ENCODE data around the gene CAT. TPM values are rescaled to one million over a fixed set of nuclear protein-coding genes. Genes with fewer than 3 reads are reported as not detected.

CAT gene
- total RNA-seq, 4 donors from 2014 or later: 81.0 to 213 (median 125) TPM

DNA sequence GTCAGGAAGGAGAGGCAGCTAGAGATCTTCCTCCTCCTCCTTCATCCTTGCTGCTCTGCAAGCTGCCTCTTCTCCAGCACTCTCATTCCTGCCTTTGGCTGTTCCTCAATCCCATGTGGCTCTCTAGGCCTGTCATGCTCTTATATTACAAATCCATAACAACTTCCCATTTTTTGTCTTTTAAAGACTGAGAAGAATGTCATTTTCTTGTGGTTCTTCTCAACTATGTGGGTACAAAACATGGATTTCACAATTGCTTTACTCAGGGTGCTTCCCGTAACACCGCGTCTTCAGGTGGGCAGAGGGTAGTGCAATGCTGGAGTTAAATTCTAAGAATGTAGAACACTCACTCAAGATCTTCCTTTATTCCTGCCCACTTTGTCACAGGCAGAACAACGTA, 6.8 kb upstream of the CAT start:
- no peak overlapping the region for H3K27ac ChIP-seq
- no peaks in the 10 kb centered on the region for H3K4me1 ChIP-seq
- no peaks in the 10 kb centered on the region for H3K27me3 ChIP-seq
- 71% methylated on average over 4 of the region's 4 CpGs; no CpG with 5 or more reads in 1 of the 2 donors for WGBS, 2 donors (ENCODE audit: low coverage in 1 of 2)
- H3K4me3 ChIP-seq: no peak overlapping the region
- no peak for ATAC-seq
- TF ChIP-seq POLR2AphosphoS5 (IDR thresholded peaks at IDR 0.05): no peak
- no peak for TF ChIP-seq EP300 (IDR thresholded peaks at IDR 0.05)
- no peak for TF ChIP-seq POLR2A (IDR thresholded peaks at IDR 0.05)
- TF ChIP-seq, protein P1, sequence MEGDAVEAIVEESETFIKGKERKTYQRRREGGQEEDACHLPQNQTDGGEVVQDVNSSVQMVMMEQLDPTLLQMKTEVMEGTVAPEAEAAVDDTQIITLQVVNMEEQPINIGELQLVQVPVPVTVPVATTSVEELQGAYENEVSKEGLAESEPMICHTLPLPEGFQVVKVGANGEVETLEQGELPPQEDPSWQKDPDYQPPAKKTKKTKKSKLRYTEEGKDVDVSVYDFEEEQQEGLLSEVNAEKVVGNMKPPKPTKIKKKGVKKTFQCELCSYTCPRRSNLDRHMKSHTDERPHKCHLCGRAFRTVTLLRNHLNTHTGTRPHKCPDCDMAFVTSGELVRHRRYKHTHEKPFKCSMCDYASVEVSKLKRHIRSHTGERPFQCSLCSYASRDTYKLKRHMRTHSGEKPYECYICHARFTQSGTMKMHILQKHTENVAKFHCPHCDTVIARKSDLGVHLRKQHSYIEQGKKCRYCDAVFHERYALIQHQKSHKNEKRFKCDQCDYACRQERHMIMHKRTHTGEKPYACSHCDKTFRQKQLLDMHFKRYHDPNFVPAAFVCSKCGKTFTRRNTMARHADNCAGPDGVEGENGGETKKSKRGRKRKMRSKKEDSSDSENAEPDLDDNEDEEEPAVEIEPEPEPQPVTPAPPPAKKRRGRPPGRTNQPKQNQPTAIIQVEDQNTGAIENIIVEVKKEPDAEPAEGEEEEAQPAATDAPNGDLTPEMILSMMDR (IDR thresholded peaks at IDR 0.05): no peak
- H3K9me3 ChIP-seq: no peaks in the 10 kb centered on the region
- H3K36me3 ChIP-seq: no peaks in the 10 kb centered on the region

DNA sequence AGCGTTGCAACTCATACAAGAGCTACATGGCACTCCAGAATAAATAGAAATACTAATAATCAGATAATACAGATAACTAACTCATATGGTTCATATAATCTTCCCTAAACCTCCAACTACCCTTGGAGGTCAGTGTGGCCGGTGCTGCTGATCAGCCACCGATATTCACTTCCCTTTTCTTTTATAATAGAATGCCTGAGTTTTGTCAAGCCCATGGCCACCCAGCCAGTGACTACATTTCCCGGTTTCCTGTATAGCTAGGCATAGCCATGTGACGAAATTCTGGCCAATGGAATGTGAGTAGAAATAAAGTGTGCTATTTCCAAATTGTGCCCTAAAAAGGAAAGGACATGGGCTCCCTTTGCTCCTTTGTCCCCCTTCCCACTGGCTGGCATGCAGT, 5.9 kb upstream of the CAT start:
- ATAC-seq: no peak
- H3K27ac ChIP-seq: no peak overlapping the region
- H3K27me3 ChIP-seq: no peaks in the 10 kb centered on the region
- no peaks in the 10 kb centered on the region for H3K36me3 ChIP-seq
- H3K4me3 ChIP-seq: no peak overlapping the region
- peaks cover 0 to 5% (median under 1%) of the 10 kb centered on the region in 3 donors for H3K4me1 ChIP-seq
- no peaks in the 10 kb centered on the region for H3K9me3 ChIP-seq
- TF ChIP-seq, protein P1 (IDR thresholded peaks at IDR 0.05): no peak
- no peak for TF ChIP-seq EP300 (IDR thresholded peaks at IDR 0.05)
- WGBS, 2 donors (ENCODE audit: low coverage in 1 of 2): 66 to 82% methylated on average over 4 to 5 of the region's 5 CpGs

DNA sequence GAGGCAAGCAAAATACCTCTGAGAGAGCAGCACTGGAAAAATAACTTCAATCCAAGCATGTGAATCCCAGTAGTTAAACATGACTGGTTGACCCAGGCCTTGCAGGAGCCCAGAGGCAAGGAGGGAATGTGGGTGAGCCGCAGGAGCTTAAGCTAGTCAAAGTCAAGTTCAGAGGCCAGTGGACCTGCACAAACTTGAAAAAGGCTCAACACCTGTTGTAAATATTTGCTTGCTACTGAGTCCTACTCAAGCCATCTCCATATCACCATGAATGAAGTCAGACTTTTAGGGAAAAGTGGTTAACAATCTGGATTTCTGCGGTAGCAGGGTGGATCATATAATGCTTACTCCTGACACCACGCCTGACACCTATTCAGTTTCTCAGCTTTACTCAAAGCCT, 4.8 kb upstream of the CAT start:
- Histone ChIP-seq H3K4me3 (no peak overlapping the region), H3K27me3 (no peaks in the 10 kb centered on the region), H3K36me3 (no peaks in the 10 kb centered on the region), H3K27ac (no peak overlapping the region), H3K4me1 (peaks cover 0 to 9% (median 3%) of the 10 kb centered on the region in 3 donors), H3K9me3 (no peaks in the 10 kb centered on the region)
- no peak for ATAC-seq
- TF ChIP-seq EP300 (IDR thresholded peaks at IDR 0.05) (no peak), POLR2AphosphoS5 (IDR thresholded peaks at IDR 0.05) (no peak), POLR2A (IDR thresholded peaks at IDR 0.05) (no peak)
- TF ChIP-seq, protein P1 (IDR thresholded peaks at IDR 0.05): no peak
- 66 to 94% methylated on average over 2 of the region's 3 CpGs for WGBS, 2 donors (ENCODE audit: low coverage in 1 of 2)

DNA sequence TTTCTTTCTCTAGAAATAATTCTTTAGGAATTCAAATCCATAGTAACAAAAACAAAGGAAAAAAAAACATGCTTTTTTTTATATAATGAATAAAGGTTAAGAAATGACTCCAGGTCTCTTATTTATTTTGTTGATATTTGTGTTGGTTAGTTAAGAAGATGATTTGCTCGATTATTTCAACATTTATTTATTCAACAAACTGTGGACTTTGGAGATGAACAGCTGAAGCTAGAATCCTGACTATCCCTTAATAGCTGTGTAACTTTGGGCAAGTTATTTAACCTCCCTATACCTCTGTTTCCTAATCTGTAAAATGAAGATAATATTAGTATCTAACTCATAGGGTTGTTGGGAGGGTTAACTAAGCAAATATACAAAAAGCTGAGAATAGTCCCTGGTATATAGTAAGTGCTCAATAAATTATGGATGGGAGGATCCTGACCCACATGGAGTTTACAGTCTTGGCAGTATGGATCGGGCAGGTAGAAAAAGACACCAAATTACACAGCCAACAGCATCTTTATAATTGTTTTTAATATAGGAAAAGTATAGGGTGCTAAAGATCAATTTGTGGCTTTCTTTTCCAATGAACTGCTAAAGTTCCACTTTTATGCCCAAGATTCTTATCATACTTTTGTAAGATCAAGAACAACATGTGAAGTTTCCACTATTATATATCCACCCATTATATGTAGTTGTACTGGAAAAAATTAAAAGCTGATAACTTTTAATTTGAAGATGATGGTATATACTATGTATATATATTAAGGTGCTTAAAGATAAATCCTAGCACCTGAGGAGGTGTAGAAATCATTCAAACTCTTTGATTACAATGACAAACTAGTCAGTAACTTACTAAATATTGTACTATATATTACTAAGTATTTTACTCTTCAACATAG, 1.3 kb upstream of the CAT start:
- TF ChIP-seq EP300 (IDR thresholded peaks at IDR 0.05) (no peak), POLR2AphosphoS5 (IDR thresholded peaks at IDR 0.05) (no peak), POLR2A (IDR thresholded peaks at IDR 0.05) (no peak)
- TF ChIP-seq, protein P1 (IDR thresholded peaks at IDR 0.05): no peak
- no peak for ATAC-seq
- WGBS, 2 donors (ENCODE audit: low coverage in 1 of 2): 93 to 96% methylated on average over 2 of the region's 2 CpGs
- no peaks in the 10 kb centered on the region for H3K36me3 ChIP-seq
- no peaks in the 10 kb centered on the region for H3K27me3 ChIP-seq
- peaks cover 4 to 41% (median 11%) of the 10 kb centered on the region in 3 donors for H3K4me1 ChIP-seq
- peak overlapping the region in 1 of 4 donors; percentile 92 for H3K27ac ChIP-seq
- H3K9me3 ChIP-seq: no peaks in the 10 kb centered on the region
- peak overlapping the region; percentile 84 to 91 for H3K4me3 ChIP-seq
